ENCODE measurements around the gene BORA.
A peak's percentile ranks its signal among the peaks of the same experiment; 100 is the strongest.
"Not testable (repeated sequence)": the region's sequence is repeated elsewhere in the genome, so short reads cannot be mapped to it uniquely, and the experiment has no call there.

BORA gene

GRCh38 chr13:72757792-72758535 lies 30.2 kb downstream of the BORA start:
- no peak for TF ChIP-seq CTCF (IDR thresholded peaks at IDR 0.05)

GRCh38 chr13:72760189-72760588 lies 32.5 kb downstream of the BORA start:
- Histone ChIP-seq H3K4me3 (no peak overlapping the region), H3K27ac (no peak overlapping the region)
- TF ChIP-seq CTCF (IDR thresholded peaks at IDR 0.05), result no peak
- DNase-seq (ENCODE audit: low spot score), result no peak

More at GRCh38 chr13:72757792-72758535, 30.2 kb downstream of the BORA start:
- DNase-seq (ENCODE audit: low spot score), result no peak
- Histone ChIP-seq H3K4me3 (no peak overlapping the region), H3K27ac (no peak overlapping the region)

GRCh38 chr13:72763411-72763810 lies 35.7 kb downstream of the BORA start:
- no peak for TF ChIP-seq CTCF (IDR thresholded peaks at IDR 0.05)
- DNase-seq (ENCODE audit: low spot score), result no peak
- Histone ChIP-seq H3K27ac (peak overlapping the region in 1 of 2 donors; percentile 10), H3K4me3 (no peak overlapping the region)

GRCh38 chr13:72774019-72774418 lies 46.3 kb downstream of the BORA start:
- Histone ChIP-seq H3K4me3 (no peak overlapping the region), H3K27ac (no peak overlapping the region)
- no peak for TF ChIP-seq CTCF (IDR thresholded peaks at IDR 0.05)
- no peak for DNase-seq (ENCODE audit: low spot score)

- DNase-seq (ENCODE audit: low spot score), result peak; percentile 99
- H3K27ac ChIP-seq, result peak within 1 kb of the TSS; percentile 82 to 94
- H3K4me3 ChIP-seq, result peak within 1 kb of the TSS; percentile 99
- no peak for TF ChIP-seq CTCF (IDR thresholded peaks at IDR 0.05)
These were observed 54.0 kb downstream of the BORA start, which contains the start of the genes DIS3 and PIBF1 for GRCh38 chr13:72781451-72782439. DIS3 (minus strand) TSS chr13:72781900; CDS start chr13:72781832, 68 bp downstream. PIBF1 (plus strand) TSS chr13:72782133; CDS start chr13:72783470, 1,337 bp downstream.

GRCh38 chr13:72782717-72783116 lies 55.0 kb downstream of the BORA start:
- Histone ChIP-seq H3K27ac (no peak overlapping the region), H3K4me3 (peak overlapping the region; percentile 99)
- DNase-seq (ENCODE audit: low spot score), result no peak
- TF ChIP-seq CTCF (IDR thresholded peaks at IDR 0.05), result no peak

- DNase-seq (ENCODE audit: low spot score); H3K27ac ChIP-seq; H3K4me3 ChIP-seq: not testable (repeated sequence)
These were observed 57.0 kb downstream of the BORA start for GRCh38 chr13:72784679-72785078.

All from coronary artery (tissue), 2 donors.